HEK293T (cell line): Measurements from ENCODE around the gene ASPM.

Experiments
- ARNT ChIP-seq: fragments of 450-650 bp; IDR thresholded peaks from 2 replicates; pipeline ENCODE4 v1.6.1; 2017; ENCODE audit warnings: mild to moderate bottlenecking
- BHLHE40 ChIP-seq: fragments of 450-650 bp; IDR thresholded peaks from 2 replicates; pipeline ENCODE4 v1.6.1; 2016; ENCODE audit warnings: mild to moderate bottlenecking, moderate library complexity, borderline replicate concordance
- ELF4 ChIP-seq: fragments of 450-650 bp; IDR thresholded peaks from 2 replicates; pipeline ENCODE4 v1.6.1; 2017; ENCODE audit warnings: antibody characterized with exemption
- FOXA1 ChIP-seq: fragments of 450-650 bp; IDR thresholded peaks from 2 replicates; pipeline ENCODE4 v1.6.1; 2016; ENCODE audit warnings: mild to moderate bottlenecking
- FOXK2 ChIP-seq: fragments of 450-650 bp; IDR thresholded peaks from 2 replicates; pipeline ENCODE4 v1.6.1; 2016; ENCODE audit warnings: mild to moderate bottlenecking
- FOXM1 ChIP-seq: fragments of 450-650 bp; IDR thresholded peaks from 2 replicates; pipeline ENCODE4 v1.6.1; 2017; ENCODE audit warnings: mild to moderate bottlenecking, borderline replicate concordance
- HDGF ChIP-seq: fragments of 450-650 bp; IDR thresholded peaks from 2 replicates; pipeline ENCODE4 v1.6.1; 2017; ENCODE audit warnings: antibody characterized with exemption, borderline replicate concordance
- L3MBTL2 ChIP-seq: fragments of 450-650 bp; conservative IDR thresholded peaks from 2 replicates; pipeline ENCODE4 v1.6.1; 2016; ENCODE audit warnings: mild to moderate bottlenecking
- LEF1 ChIP-seq: fragments of 450-650 bp; IDR thresholded peaks from 2 replicates; pipeline ENCODE4 v1.6.1; 2017; ENCODE audit warnings: mild to moderate bottlenecking, borderline replicate concordance
- NFRKB ChIP-seq: fragments of 450-650 bp; IDR thresholded peaks from 2 replicates; pipeline ENCODE4 v1.6.1; 2016; ENCODE audit warnings: mild to moderate bottlenecking, moderate library complexity
- SP1 ChIP-seq: fragments of 450-650 bp; IDR thresholded peaks from 2 replicates; pipeline ENCODE4 v1.6.1; 2017
- ZNF384 ChIP-seq: fragments of 450-650 bp; IDR thresholded peaks from 2 replicates; pipeline ENCODE4 v1.6.1; 2016
- TF ChIP-seq, protein P1 (sequence below): fragments of 450-650 bp; IDR thresholded peaks from 2 replicates; pipeline ENCODE4 v1.6.1; 2016

DNA sequence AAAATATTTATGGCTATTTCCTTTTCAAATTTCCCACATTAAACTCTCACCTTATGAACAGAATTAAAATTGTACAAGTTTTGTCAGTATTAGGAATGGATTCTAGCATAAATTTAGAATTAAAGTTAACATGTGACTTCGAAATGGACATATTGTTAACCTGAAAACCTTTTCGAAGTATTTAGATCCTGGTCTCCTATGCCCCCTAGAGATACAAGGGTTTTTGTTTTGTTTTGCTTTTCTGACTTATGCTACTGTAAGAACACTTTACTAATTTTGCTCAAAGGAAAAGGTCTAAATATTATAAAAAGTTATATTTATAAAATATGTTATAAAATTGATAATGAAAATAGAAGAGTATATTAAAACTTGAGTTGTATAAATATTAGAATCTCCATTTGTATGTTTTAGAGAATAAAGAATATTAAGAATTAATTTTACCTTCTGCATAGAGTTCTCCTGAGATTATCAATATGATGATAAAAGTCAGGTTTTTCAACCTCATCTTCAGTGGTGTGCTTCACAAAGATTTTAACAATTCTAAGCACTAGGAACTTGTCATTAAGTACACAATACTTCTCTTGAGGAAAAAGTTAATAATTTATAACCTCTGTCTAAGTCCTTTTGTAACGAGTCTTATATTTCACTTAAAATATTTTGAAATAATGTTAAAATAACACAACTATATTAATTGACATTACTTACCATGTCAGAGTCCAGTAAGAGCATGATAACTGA, 79.6 kb downstream of the ASPM start, which contains the start of gene F13B:
- TF ChIP-seq FOXA1, result no peak
- TF ChIP-seq, protein P1, sequence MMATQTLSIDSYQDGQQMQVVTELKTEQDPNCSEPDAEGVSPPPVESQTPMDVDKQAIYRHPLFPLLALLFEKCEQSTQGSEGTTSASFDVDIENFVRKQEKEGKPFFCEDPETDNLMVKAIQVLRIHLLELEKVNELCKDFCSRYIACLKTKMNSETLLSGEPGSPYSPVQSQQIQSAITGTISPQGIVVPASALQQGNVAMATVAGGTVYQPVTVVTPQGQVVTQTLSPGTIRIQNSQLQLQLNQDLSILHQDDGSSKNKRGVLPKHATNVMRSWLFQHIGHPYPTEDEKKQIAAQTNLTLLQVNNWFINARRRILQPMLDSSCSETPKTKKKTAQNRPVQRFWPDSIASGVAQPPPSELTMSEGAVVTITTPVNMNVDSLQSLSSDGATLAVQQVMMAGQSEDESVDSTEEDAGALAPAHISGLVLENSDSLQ, result no peak
- TF ChIP-seq FOXM1, result no peak
- TF ChIP-seq ARNT, result no peak
- TF ChIP-seq FOXK2, result no peak
- TF ChIP-seq NFRKB, result no peak
- TF ChIP-seq L3MBTL2, result no peak
- no peak for TF ChIP-seq ZNF384
- no peak for TF ChIP-seq HDGF
- no peak for TF ChIP-seq SP1
- no peak for TF ChIP-seq ELF4
- no peak for TF ChIP-seq BHLHE40
- no peak for TF ChIP-seq LEF1
